IPS DF 4.7 (cell line): ENCODE measurements around the gene ATG4A.

Experiments
- DNase-seq: peaks from one replicate; pipeline ENCODE4 v3.0.0-alpha.2; 2013; ENCODE audit warnings: low spot score; ENCODE audit errors: extremely low read depth

Gene ATG4A

GRCh38 chrX:108091264-108091877 lies at the start of gene ATG4A, which contains the start of gene PSMD10:
TSS of gene ATG4A (plus strand) at chrX:108091778. CDS start at chrX:108091827, 49 bp downstream.
TSS of gene PSMD10 (minus strand) at chrX:108091542. CDS start at chrX:108091520, 22 bp downstream.
- peak; percentile 66 for DNase-seq

DNA sequence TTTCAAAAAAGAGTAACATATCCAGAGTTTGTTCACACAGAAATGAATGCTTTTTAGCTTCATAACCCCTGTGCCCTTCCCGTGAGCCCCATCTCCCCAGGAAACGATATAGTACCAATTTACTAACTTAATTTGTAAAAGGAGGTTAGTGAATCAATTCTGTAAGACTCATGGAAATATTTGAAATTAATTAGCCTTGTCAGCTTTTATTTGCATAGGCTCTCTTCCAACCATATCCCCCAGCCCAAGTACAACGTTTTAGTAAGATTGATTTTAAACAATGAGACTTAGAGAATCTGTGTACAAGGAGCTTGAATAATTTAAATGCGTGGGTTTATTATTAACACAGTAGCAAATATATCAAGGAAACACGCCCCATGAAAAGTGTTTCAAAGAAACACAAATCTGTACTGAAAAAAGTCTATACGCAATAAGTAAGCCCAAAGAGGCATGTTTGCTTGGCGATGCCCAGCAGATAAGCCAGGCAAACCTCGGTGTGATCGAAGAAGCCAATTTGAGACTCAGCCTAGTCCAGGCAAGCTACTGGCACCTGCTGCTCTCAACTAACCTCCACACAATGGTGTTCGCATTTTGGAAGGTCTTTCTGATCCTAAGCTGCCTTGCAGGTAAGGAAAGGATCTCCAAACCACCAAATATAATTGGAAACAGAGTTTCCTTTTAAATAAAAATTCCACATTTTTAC lies 46.9 kb upstream of the ATG4A start, which contains the start of gene VSIG1:
VSIG1 (plus strand) TSS at position 512 of the 703 bp plus-strand sequence; CDS start at position 578, 66 bp downstream.
- no peak for DNase-seq

GRCh38 chrX:108049649-108050048 lies 41.9 kb upstream of the ATG4A start:
- DNase-seq: no peak

GRCh38 chrX:108053218-108053617 lies 38.4 kb upstream of the ATG4A start:
- no peak for DNase-seq

GRCh38 chrX:108055546-108055945 lies 36.0 kb upstream of the ATG4A start:
- DNase-seq: no peak

DNA sequence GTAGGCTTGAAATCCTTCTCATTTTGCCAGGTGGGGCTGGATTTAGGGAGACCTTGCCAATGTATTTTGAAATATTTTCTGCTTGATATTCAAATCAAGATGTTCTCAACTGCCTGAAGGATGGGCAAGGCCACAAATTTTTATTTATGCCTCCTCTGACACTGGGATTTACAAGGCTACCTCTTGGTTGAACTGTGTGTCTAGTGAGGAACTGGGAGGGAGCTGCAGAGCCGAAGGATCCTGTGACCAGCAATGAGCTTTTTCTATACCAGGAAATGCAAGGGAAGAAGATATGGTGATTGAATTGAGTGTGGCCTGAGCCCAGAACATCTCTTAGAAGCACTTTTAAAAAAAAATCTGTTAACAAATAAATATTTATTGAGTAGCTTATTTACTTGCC lies 31.8 kb upstream of the ATG4A start:
- DNase-seq: no peak

GRCh38 chrX:108064001-108064400 lies 27.6 kb upstream of the ATG4A start:
- DNase-seq: no peak

GRCh38 chrX:108064613-108065012 lies 27.0 kb upstream of the ATG4A start:
- DNase-seq: no peak

DNA sequence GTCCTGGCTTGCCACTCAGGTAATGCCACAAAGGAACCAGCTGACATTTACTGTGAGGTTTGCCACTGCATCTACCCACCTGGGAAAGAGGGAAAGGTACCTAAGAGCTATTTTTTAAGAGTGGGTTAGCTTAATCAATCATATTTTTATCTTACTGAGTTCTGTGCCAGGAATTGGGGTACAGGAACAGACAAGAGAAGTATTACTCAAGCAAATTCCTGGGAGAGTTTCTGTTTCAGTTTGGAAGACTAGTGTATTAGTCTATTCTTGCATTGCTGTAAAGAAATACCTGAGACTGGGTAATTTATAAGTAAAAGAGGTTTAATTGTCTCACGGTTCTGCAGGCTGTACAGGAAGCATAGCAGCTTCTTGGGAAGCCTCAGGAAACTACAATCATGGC lies 23.5 kb upstream of the ATG4A start:
- DNase-seq: no peak

GRCh38 chrX:108070891-108071290 lies 20.7 kb upstream of the ATG4A start:
- DNase-seq: no peak

- DNase-seq: no peak
Observed at GRCh38 chrX:108071578-108071977, 20.0 kb upstream of the ATG4A start.

DNA sequence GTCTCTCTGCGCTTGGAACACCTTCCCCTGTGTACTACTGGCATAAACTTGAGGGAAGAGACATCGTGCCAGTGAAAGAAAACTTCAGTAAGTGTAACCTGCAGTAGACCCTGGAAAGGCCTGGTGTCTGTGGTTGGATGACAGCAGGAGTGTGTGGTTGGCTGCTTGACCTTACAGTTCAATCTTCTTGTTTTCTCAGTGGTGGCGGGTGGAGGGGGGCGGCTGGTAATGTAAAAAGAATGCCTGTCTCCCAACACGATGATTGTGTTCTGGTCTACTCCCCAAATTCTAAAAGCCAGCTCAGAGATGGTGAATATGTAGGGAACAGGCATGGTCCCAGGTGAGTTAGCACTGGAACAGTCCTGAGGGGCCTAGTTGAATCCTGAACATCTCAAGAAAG lies 18.8 kb upstream of the ATG4A start:
- DNase-seq: no peak

GRCh38 chrX:108081110-108081509 lies 10.5 kb upstream of the ATG4A start:
- no peak for DNase-seq

GRCh38 chrX:108087792-108088191 lies 3.8 kb upstream of the ATG4A start:
- DNase-seq: no peak

- DNase-seq: no peak
Observed at GRCh38 chrX:108088511-108088910, 3.1 kb upstream of the ATG4A start.

DNA sequence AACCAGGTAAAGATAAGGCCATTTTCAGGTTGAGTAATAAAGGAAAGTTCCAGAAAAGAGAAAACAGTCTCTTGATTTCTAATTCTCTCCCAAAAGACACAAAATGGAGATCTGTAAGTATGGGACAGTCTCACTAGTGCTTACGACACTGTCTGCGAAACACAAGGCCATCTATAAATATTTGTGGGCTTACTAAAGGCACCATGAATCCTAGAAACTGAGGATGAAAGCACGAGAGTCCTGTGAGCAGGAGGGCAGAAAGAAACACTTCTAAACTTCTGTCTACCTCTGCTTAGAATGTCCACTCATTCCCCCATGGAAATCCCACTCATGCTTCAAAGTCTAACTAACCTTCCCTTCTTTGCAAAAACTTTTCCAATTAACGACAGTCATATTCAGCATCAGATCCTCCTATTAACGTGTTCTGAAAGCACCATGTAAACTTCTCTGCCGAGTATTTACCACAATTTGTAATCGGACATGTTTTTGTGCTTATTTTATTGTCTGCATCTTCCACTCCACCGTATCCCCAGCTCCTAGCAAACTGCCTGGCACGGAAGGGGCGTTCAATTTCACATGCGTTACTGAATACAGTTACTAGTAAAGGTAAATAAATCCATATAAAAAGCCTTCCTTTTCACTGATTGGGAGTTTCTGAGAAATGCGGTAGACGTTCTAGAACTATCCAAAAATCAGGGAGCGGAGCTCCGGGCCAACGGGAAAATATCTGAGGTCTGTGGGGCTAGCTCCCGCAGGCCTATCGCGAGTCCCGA lies 901 bp upstream of the ATG4A start:
- DNase-seq: no peak

DNA sequence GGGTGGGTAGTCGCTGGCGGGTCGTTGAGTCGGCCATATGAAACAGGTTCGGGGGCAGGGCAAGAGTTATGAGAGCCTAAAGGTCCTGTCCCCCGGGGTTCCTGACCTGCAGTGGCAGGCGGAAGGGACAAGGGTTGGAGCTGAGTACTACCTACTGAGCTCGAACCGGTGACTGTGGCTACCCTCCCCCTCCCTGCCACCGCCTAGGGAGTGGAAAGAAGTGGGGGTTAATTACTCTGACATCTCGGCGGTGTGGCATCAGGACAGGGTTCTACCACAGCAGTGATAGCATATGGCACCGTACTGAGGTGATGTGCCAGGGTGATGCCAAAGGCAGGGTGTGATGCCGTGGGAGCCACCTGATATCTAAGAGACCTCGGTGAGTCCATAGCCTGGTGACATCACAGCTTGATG lies 307 bp downstream of the ATG4A start:
- DNase-seq: no peak

GRCh38 chrX:108097380-108097779 lies 5.8 kb downstream of the ATG4A start:
- DNase-seq: no peak

- DNase-seq: no peak
Observed at GRCh38 chrX:108105473-108105872, 13.9 kb downstream of the ATG4A start.

DNA sequence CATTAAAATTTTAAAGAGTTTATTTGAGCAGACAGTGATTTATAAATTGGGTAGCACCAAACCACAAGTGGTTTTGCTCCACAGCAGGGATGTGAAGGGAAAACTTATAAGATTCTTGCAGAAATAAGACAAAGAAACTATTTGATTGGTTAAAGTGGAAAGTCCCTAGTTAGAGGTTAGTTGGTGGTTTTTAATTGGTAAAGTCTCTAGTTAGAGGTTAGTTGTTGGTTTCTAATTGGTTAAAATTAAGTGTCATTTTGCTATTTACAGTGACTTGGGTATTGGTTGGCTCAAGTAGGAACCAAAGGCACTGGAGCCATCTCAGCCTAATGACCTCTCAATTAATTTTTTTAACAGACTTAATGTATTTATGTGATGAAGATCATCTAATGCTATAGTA lies 23.0 kb downstream of the ATG4A start:
- DNase-seq: no peak

DNA sequence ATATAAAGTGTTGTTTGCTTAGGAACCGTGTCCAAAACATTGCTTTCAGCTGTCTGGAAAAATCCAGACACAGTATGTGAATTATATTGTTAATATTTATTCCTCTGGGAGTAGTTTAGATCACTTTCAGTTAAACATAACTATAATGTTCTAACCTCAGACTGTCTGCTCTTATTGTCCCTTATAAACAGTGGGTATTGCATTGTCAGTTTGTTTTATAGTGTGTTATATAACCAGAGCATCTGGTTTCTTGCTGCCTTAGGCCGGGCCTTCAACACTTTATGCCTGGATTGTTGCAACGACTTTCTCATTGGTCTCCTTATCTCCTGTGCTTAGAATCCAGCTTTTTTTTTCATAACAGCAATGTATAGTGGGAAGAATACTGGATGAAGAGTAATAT lies 26.4 kb downstream of the ATG4A start:
- DNase-seq: no peak

DNA sequence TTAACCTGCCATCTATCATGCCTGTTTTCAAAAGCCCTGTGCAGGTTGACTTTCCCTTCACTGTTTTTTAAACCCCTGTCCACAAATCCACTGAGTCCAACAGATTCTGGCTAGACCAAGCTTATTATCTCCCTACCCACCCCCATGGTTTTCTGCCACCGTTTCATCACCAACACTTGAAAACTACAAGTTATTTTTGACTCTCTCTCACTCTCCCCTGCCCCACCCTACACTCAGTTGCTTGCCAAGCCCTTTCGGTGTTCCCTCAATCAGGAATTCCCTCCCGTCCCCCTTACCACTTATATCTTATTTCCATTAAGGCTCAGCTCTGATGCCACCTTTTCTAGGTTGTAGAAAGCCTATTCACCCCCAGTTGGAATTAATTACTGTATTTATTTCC lies 29.7 kb downstream of the ATG4A start:
- DNase-seq: no peak
